ENCODE measurements around the gene ARID5B.

- TF ChIP-seq POLR2A (IDR thresholded peaks at IDR 0.05; ENCODE audit: low read depth, low read length) (no peak), POLR2AphosphoS5 (IDR thresholded peaks at IDR 0.05; ENCODE audit: low read depth, low read length) (no peak), SPI1 (IDR thresholded peaks at IDR 0.05; ENCODE audit: low read depth, low read length) (no peak), POU2F2 (IDR thresholded peaks at IDR 0.05; ENCODE audit: low read depth, low read length) (no peak), TAF1 (IDR thresholded peaks at IDR 0.05; ENCODE audit: low read depth, low read length) (no peak), PAX5 (IDR thresholded peaks at IDR 0.05; ENCODE audit: insufficient read depth, low read length, severe bottlenecking) (no peak)
These were observed 37.5 kb upstream of the ARID5B start for GRCh38 chr10:61863981-61864380.

Measured in GM12891 (cell line).